T-helper 22 cell (primary cell): ENCODE data around the gene UBE3C.

ENCODE experiments used
- DNase-seq: peaks from one replicate; pipeline ENCODE4 v3.0.0-alpha.2; 2020; ENCODE audit warnings: low read depth

The UBE3C gene

GRCh38 chr7:157292770-157293412 is 154.2 kb downstream of the UBE3C start:
- no peak for DNase-seq

GRCh38 chr7:157293413-157293788 is 154.7 kb downstream of the UBE3C start:
- no peak for DNase-seq

GRCh38 chr7:157294773-157295172 is 156.0 kb downstream of the UBE3C start:
- DNase-seq, result no peak

DNA sequence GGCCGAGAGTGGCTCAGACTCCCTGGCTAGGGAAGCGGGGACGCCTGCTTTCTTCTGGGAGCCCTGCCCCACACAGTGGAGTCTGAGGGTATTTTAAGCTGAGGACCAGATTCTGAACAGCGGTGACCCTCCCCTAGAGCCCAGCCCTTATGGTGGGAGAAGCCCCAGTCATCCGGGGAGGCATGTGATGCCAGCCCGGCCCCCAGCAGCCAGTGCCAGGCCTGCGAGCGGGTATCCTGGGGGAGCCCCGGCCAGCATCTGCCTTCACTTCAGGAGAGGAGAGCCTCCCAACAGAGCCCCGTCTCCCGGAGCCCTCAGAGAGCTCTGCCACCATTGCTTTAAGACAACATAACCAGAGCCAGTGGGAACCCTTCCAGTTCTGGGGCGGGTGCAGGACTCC is 156.6 kb downstream of the UBE3C start:
- DNase-seq, result no peak

DNA sequence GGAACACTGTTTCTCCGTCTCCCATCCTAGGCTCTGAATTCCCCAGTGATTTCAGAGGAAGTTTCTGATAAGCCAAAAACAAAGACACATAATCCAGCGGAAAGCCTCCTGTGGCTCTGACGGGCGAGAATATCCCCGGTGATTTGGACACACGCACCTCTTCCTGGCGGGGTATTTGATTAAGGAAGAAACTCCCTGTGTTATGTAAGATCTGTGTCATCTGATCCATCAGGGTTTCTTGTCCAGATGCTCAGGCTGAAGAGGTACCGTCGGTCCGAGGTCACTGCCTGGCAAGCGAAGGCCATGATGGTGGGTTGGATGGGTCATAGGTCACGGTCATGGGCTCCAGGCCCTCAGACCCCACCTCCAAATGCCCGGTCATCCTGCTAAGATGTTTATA is 158.5 kb downstream of the UBE3C start:
- no peak for DNase-seq

- DNase-seq, result no peak
Measured at GRCh38 chr7:157299317-157299612, 160.5 kb downstream of the UBE3C start.

GRCh38 chr7:157299613-157300368 is 161.1 kb downstream of the UBE3C start:
- peak; percentile 45 for DNase-seq

- DNase-seq, result no peak
Measured at GRCh38 chr7:157300369-157300825, 161.7 kb downstream of the UBE3C start.

GRCh38 chr7:157301610-157302120 is 162.9 kb downstream of the UBE3C start:
- DNase-seq, result no peak

DNA sequence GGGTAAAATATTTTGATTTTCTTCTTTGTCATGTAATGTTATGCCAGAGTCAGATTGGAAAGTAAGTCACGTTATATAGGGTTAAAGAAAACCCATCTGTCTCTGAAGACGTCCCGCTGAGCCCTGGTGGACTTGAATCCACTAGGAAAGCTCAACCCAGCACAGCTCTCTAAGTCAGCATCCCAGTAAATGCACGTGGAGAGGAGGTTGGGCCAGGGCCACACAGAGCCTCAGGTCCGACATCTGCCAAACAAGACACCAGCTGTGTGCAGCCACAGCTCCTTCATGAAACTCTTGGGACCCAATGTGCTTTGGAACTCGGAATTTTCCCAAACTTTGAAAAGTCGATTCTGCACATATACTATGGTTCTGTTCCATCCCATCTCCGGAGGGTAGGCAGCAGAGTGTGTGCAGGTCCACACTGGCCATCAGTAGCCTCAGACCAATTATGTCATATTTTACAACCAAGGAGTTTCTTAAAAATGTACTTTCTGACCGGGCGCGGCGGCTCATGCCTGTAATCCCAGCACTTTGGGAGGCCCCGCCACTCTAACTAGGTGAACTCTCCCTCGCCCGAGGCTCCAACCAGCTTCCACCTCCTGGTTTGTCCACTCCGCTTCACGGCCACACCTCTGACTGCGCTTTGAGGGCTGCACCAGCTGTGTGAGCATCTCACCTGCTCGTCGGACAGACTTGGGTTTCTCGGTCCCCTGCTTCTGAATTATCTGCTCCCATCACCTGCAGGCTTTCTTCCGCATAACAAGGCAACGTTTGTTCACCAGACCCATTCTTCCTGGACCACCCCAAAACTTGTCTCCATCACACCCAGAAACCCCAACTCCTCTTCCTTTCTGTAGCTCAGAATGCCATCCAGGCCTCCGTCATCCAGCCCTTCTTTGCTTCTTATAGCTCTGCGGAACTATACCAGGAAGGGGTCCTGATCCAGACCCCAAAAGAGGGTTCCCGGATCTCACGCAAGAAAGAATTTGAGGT is 168.4 kb downstream of the UBE3C start:
- DNase-seq, result no peak

DNA sequence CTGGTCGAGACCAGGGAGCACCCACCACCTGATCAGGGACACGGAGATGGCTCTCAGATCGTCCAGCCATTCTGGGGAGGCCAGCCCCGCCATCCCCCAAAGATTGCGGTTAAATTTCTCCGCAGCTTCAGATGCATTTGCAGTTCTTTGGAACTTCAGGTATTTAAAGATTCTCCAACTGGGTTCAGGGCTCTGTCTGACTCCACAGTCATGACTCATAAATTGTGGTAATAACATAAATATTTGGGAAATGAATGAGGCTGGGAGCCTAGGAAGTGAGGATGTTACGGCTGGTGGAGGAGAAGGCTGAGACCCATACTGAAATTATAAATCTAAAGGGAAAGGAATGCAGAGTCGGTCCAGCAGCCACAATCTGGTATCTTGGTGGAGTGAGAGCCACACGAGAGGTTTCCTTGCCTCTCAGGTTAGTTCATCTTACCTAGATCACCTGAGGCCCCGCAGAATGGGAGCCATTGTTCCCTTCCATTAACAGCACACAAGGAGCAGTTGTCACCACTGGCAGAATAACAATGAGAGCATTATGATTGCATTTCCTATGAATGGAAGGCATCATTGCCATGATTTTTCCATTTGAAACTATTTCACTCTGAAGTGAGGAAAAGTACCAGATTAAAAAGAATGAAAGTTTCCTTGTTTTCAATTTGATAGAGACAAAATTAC is 171.4 kb downstream of the UBE3C start:
- DNase-seq, result no peak

DNA sequence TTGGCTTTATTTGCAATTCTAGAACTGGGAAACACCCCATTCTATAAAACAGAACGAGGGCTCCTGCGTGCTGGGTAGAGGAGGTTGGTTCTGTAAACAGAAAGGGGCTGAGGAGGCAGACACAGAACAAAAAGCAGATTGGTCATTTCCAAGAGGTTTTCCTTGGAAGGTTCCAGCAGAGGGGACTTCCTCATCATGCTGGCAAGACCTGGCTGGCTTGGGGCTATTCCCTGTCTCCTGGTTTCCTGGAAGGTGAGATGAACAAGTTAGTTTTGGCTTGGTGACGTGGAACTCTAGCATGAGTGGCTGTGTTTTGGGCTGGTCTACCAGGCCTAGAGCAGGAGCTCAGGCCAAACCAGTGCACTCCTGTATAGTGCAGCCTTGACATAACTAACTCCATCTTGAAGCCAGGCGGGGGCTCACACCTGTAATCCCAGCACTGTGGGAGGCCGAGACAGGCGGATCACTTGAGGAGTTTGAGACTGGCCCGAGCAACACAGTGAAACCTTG is 172.0 kb downstream of the UBE3C start:
- DNase-seq, result no peak

GRCh38 chr7:157312941-157313340 is 174.2 kb downstream of the UBE3C start:
- DNase-seq, result no peak

DNA sequence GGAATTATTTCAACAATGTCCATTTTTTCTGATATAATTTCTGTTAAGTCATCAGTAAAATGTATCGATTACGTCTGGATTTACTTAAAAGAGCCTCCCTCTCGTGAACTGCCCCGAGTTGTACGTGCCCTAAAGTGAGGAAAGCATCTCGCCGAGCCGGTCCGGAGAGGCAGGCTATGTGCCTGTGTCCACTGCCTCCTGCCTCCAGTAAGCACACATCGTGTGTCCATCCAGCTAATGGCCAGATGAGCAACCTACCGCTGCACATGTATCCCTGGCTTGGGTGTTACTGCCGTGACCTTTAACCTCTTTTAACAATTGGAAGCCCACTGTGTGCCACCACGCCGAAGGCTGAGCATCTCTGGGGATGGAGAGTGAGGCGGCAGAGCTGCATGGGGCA is 174.9 kb downstream of the UBE3C start:
- DNase-seq, result no peak

- no peak for DNase-seq
Measured at GRCh38 chr7:157318015-157318706, 179.4 kb downstream of the UBE3C start.
